NCI-H2171 (cell line): ENCODE results near the gene LGI2.

Experiments
- DNase-seq: peaks from one replicate; lab custom pipeline; 2025; lab: John Stamatoyannopoulos, UW

Gene LGI2

DNA sequence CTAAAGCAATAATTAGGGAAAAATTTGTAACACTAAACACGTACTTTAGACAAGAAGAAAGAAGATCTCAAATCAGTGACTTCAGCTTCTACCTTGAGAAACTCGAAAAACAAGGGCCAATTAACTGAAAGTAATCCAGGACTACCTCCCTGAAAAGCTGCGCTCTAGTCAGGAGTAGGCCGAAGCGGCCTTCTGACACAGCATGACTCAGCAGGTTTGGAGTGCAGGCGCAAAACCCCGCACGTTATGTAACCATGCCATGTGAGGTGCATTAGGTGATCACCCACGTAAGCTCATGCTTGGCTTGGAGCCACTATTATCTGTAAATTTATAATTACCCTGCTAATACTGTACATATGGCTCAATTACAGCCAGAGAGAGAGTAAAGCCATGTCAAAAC, 65.1 kb downstream of the LGI2 start:
- DNase-seq, result no peak

DNA sequence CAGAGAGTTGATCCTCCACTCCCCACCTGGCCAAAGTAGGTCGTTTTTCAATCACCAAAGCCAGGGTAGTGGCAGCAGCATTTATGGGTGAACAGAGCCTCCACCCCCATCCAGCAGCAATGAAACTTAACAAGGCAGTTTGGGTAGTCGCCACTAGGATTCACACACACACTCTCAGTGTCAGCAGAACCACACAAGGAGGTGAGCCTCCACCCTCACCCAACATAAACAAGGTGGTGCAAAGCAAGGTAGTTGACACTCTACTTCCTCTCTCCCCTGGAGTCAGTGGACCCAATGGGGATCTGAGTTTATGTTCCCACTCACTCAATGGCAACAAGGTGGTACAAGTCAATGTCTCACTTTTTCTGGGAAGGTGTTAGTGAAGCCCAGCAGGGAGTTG, 67.5 kb downstream of the LGI2 start:
- DNase-seq, result no peak

DNA sequence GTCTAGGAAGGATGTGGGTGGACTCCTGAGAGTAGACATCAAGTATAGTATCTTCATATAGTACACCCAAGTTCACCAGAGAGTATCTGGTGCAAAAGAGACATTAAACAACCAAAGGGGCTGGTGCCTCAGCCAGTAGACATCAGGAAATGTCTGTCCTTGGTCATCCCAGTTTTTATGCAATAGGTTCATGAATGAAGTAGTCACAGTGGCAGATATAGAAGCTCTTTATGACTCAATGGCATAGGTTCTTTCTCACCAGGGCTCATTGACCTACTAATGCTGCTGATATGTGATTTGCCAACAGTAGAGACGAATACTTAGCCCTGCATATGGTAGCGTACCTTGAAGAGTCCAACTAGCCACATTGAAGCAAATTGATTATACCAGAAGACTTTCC, 72.9 kb downstream of the LGI2 start:
- no peak for DNase-seq

DNA sequence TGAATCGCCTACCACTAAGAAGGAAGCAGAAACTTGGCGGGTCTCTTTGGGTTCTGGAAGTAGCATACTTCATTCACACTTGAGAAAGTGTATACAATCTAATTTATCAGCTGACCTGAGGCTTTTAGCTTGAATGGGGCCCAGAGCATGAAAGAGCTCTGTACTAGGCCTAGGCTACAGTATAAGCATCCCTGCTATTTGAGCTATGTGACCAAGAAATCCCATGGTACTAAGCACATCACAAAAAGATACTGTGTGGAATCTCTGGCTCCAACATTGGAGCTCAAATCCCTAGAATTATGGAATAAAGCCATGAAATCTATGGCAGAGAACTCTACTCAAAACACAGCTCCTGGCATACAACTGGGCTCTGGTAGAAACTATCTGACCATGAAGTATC, 74.0 kb downstream of the LGI2 start:
- DNase-seq, result no peak

DNA sequence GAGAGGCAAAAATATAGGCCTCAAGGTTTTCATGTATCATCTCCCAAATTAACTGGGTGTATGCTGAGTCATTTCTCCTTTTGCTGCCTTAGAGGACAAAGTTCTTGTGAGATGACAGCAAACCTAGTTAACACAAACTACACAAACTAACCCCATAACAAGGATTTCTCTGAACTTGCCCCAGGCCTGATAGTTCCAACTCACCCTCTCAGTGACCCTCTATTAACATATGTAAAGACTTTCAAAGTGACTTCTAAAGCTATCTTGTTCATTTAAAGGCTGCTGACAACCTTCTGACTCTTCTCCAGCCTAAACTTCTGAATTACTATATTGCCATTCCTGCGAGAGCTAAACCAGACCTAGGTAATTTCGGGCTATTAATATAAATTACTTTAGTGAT, 74.7 kb downstream of the LGI2 start:
- no peak for DNase-seq

DNA sequence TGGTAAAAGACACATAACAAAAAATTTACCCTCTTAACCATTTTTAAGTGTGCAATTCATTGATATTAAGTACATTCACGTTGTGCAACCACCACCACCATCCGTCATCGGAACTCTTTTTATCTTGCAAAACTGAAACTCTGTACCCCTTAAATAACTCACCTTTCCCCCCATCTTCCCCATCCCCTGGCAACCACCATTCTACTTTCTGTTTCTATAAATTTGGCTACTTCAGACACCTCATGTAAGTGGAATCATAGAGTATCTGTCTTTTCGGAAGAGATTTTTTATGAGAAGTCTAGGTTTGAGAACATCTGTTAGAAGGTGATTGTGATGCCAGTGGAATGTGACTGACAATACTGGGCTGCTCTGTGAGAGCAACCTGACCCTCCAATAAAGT, 78.1 kb downstream of the LGI2 start:
- DNase-seq, result no peak

DNA sequence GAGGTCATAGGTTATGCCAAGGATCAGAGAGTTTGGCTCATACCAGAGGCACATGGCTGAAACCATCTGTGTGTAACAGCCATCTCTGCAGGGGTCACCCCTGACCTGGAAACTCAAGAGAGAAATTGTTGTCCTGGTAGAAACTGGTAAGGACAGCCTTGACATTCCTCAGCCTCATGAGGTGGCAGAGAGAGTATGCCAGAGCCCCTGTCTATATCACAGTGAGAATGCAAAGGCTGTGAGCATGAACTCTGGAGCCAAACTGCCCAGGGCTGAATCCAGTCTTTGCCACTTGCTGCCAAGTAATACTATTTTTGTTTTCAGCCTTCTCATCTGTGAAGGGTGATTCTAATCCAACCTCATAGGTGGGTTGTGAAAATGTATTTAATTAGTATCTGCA, 80.8 kb downstream of the LGI2 start:
- DNase-seq, result no peak
